Mesenchymal stem cell (in vitro differentiated cells and primary cell): Measurements from ENCODE around the gene AGPAT2.
A peak's percentile ranks its signal among the peaks of the same experiment; 100 is the strongest.

Experiments used
- DNase-seq: peaks from one replicate; pipeline ENCODE4 v3.0.0-alpha.2; 2013
- H2AFZ ChIP-seq: one replicate; pipeline ENCODE4 v1.6.1; 2013; ENCODE audit warnings: low read depth, mild to moderate bottlenecking, control low read depth, inconsistent platforms, low read length, moderate library complexity
- H2AK5ac ChIP-seq: 2 replicates; pipeline ENCODE4 v1.6.1; 2013; ENCODE audit warnings: low read length, moderate library complexity, mild to moderate bottlenecking, inconsistent platforms; ENCODE audit not compliant: severe bottlenecking
- H2BK120ac ChIP-seq: one replicate; pipeline ENCODE4 v1.6.1; 2013; ENCODE audit warnings: low read depth, mild to moderate bottlenecking, inconsistent platforms, low read length, moderate library complexity
- H2BK12ac ChIP-seq, 2 experiments: one replicate each; pipeline ENCODE4 v1.6.1; 2013; ENCODE audit warnings: inconsistent platforms in 2 of 2, low read length in 2 of 2, mild to moderate bottlenecking in 2 of 2, moderate library complexity in 2 of 2, control low read depth in 1 of 2
- H2BK15ac ChIP-seq: one replicate; pipeline ENCODE4 v1.6.1; 2013; ENCODE audit warnings: mild to moderate bottlenecking, low read depth, inconsistent platforms; ENCODE audit not compliant: poor library complexity, severe bottlenecking
- H2BK5ac ChIP-seq: 2 replicates; pipeline ENCODE4 v1.6.1; 2013; ENCODE audit warnings: low read depth, mild to moderate bottlenecking, low read length, control low read depth, inconsistent platforms; ENCODE audit not compliant: poor library complexity, severe bottlenecking
- H3K14ac ChIP-seq, 2 experiments: one replicate each; pipeline ENCODE4 v1.6.1; 2013; ENCODE audit warnings: inconsistent platforms in 2 of 2, low read length in 2 of 2, control low read depth in 1 of 2, mild to moderate bottlenecking in 1 of 2, moderate library complexity in 1 of 2
- H3K18ac ChIP-seq, 2 experiments: one replicate each; pipeline ENCODE4 v1.6.1; 2013; ENCODE audit warnings: inconsistent platforms in 2 of 2, low read length in 2 of 2, control low read depth in 1 of 2, low read depth in 1 of 2, mild to moderate bottlenecking in 1 of 2
- H3K23ac ChIP-seq, 2 experiments: one replicate each; pipeline ENCODE4 v1.6.1; 2013; ENCODE audit warnings: inconsistent platforms in 2 of 2, low read length in 2 of 2, mild to moderate bottlenecking in 2 of 2, moderate library complexity in 2 of 2, control low read depth in 1 of 2
- H3K27ac ChIP-seq: 2 replicates; pipeline ENCODE4 v1.5.1; 2013; ENCODE audit warnings: mild to moderate bottlenecking, moderate library complexity, low read length, control low read depth, inconsistent platforms; ENCODE audit not compliant: poor library complexity, severe bottlenecking
- H3K27me3 ChIP-seq, 2 experiments: 2 replicates each; pipeline versions ENCODE4 v1.6.1 to v1.7.0; 2013; ENCODE audit warnings: low read length in 2 of 2, mild to moderate bottlenecking in 2 of 2, moderate library complexity in 2 of 2, control low read depth in 1 of 2, inconsistent platforms in 1 of 2; ENCODE audit not compliant: control insufficient read depth in 1 of 2, insufficient read depth in 1 of 2
- H3K36me3 ChIP-seq, 2 experiments: 2 replicates each; pipeline versions ENCODE4 v1.6.1 to v1.7.0; 2013; ENCODE audit warnings: low read length in 2 of 2, control low read depth in 1 of 2, inconsistent platforms in 1 of 2, low read depth in 1 of 2, mild to moderate bottlenecking in 1 of 2; ENCODE audit not compliant: insufficient read depth in 2 of 2, control insufficient read depth in 1 of 2
- H3K4ac ChIP-seq, 2 experiments: one replicate each; pipeline ENCODE4 v1.6.1; 2013; ENCODE audit warnings: inconsistent platforms in 2 of 2, low read length in 2 of 2, mild to moderate bottlenecking in 2 of 2, moderate library complexity in 2 of 2, control low read depth in 1 of 2, low read depth in 1 of 2
- H3K4me1 ChIP-seq: 2 replicates; pipeline ENCODE4 v1.6.1; 2013; ENCODE audit warnings: low read depth, low read length, control low read depth; ENCODE audit not compliant: control insufficient read depth, insufficient read depth
- H3K4me2 ChIP-seq: 2 replicates; pipeline ENCODE4 v1.6.1; 2013; ENCODE audit warnings: low read length, mild to moderate bottlenecking, inconsistent platforms; ENCODE audit not compliant: poor library complexity, severe bottlenecking
- H3K4me3 ChIP-seq, 2 experiments: 2 replicates each; pipeline versions ENCODE4 v1.5.1 to v1.7.0; 2013; ENCODE audit warnings: low read length in 2 of 2, mild to moderate bottlenecking in 2 of 2, control low read depth in 1 of 2, low read depth in 1 of 2; ENCODE audit not compliant: insufficient read depth in 1 of 2
- H3K79me1 ChIP-seq: replicated peaks from 2 replicates; pipeline ENCODE4 v1.6.1; 2013; ENCODE audit warnings: mild to moderate bottlenecking, control low read depth, low read length, inconsistent platforms; ENCODE audit not compliant: poor library complexity, severe bottlenecking
- H3K9ac ChIP-seq: 2 replicates; pipeline ENCODE4 v1.7.0; 2013; ENCODE audit warnings: mild to moderate bottlenecking, low read length, moderate library complexity
- H3K9me3 ChIP-seq: 2 replicates; pipeline ENCODE4 v1.7.0; 2013; ENCODE audit warnings: mild to moderate bottlenecking, low read length; ENCODE audit not compliant: control insufficient read depth
- H4K8ac ChIP-seq: one replicate; pipeline ENCODE4 v1.6.1; 2013; ENCODE audit warnings: inconsistent platforms, mild to moderate bottlenecking, low read length, moderate library complexity
- H4K91ac ChIP-seq: one replicate; pipeline ENCODE4 v1.6.1; 2013; ENCODE audit warnings: mild to moderate bottlenecking, low read length, inconsistent platforms
- WGBS: methylation state at CpG from one replicate; pipeline ENCODE4 v1.1.7; 2013; ENCODE audit warnings: mixed read lengths; 5-methylcytosine and 5-hydroxymethylcytosine counted together

The AGPAT2 gene

DNA sequence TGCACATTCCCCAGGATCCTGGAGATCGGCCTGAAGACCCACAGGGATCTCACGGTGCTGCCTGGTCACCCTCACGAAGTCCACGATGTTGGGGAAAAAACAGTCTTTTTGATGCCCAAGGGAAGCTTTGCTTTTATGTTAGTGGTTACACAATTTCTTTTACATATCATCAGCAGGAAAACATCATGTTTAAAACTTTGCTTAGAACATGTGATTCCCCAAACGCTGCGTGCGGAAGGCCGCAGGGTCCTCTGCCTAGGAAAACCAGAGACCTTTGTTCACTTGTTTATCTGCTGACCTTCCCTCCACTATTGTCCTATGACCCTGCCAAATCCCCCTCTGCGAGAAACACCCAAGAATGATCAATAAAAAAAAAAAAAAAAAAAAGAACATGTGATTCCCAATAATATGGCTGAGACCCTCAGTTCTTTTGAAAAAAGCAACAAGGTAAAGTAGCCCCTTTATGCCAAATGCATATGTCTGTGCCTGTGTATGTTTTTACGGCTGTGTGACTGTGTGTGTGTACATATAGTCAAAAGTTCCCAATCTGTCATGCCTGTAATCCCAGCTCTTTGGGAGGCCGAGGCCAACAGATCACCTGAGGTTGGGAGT, 11.5 kb upstream of the AGPAT2 start:
- Histone ChIP-seq H3K4me1 (peaks cover 32% of the 10 kb centered on the region), H2BK15ac (no peak overlapping the region), H3K23ac (no peak overlapping the region), H3K18ac (no peak overlapping the region), H2AK5ac (no peak overlapping the region), H3K36me3 (no peaks in the 10 kb centered on the region), H3K9ac (no peak overlapping the region), H2BK12ac (no peak overlapping the region), H3K4me2 (no peak overlapping the region), H3K4me3 (no peak overlapping the region), H2BK120ac (no peak overlapping the region), H3K79me1 (no peaks in the 10 kb centered on the region), H3K27me3 (peaks cover 16 to 68% of the 10 kb centered on the region in 2 experiments), H3K14ac (no peak overlapping the region), H3K9me3 (no peaks in the 10 kb centered on the region), H2AFZ (no peak overlapping the region), H3K4ac (no peak overlapping the region), H4K8ac (no peak overlapping the region), H2BK5ac (no peak overlapping the region), H3K27ac (no peak overlapping the region), H4K91ac (no peak overlapping the region)
- no peak for DNase-seq
- 94% methylated on average over 9 of the region's 11 CpGs for WGBS

DNA sequence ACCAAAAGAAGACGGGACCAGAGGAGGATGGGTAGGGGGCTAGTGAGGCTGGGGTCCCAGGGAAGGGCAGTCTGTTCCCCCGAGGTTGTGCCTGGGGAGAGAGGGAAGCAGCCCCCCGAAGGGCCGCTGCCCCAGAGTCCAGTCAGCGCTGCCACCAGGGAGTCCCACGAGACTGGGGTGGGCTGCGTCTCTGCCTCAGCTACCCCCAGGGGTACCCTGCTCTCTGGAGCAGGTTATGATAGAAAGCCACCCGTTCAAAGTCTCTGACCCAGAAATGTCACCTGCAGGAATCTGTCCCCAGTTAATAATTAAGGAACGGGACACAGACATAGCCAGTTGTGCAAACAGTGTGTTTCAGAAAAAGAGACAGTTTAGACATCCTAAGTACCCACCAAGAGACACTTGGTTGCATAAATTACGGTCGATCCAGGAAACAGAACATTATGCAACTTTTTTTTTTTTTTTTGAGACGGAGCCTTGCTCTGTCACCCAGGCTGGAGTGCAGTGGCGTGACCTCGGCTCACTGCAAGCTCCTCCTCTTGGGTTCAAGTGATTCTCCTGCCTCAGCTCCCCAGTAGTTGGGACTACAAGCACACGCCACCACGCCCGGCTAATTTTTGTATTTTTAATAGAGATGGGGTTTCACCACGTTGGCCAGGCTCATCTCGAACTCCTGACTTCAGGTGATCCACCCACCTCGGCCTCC, 10.7 kb upstream of the AGPAT2 start:
- no peaks in the 10 kb centered on the region for H3K9me3 ChIP-seq
- H3K4me3 ChIP-seq: no peak overlapping the region
- 68% methylated on average over 20 of the region's 20 CpGs for WGBS
- H2BK15ac ChIP-seq: no peak overlapping the region
- DNase-seq: peak; percentile 45
- H2AFZ ChIP-seq: no peak overlapping the region
- H3K79me1 ChIP-seq: no peaks in the 10 kb centered on the region
- H3K27ac ChIP-seq: no peak overlapping the region
- no peak overlapping the region for H4K8ac ChIP-seq
- no peak overlapping the region for H3K4me2 ChIP-seq
- no peak overlapping the region for H2BK120ac ChIP-seq
- H4K91ac ChIP-seq: no peak overlapping the region
- H3K27me3 ChIP-seq: peaks cover 16 to 68% of the 10 kb centered on the region in 2 experiments
- no peak overlapping the region for H3K9ac ChIP-seq
- H2BK5ac ChIP-seq: no peak overlapping the region
- H3K4ac ChIP-seq: no peak overlapping the region
- H3K36me3 ChIP-seq: no peaks in the 10 kb centered on the region
- H3K14ac ChIP-seq: no peak overlapping the region
- H3K4me1 ChIP-seq: peaks cover 38% of the 10 kb centered on the region
- no peak overlapping the region for H2BK12ac ChIP-seq
- peak overlapping the region in 1 of 2 experiments; percentile 4 for H3K18ac ChIP-seq
- H2AK5ac ChIP-seq: no peak overlapping the region
- no peak overlapping the region for H3K23ac ChIP-seq

DNA sequence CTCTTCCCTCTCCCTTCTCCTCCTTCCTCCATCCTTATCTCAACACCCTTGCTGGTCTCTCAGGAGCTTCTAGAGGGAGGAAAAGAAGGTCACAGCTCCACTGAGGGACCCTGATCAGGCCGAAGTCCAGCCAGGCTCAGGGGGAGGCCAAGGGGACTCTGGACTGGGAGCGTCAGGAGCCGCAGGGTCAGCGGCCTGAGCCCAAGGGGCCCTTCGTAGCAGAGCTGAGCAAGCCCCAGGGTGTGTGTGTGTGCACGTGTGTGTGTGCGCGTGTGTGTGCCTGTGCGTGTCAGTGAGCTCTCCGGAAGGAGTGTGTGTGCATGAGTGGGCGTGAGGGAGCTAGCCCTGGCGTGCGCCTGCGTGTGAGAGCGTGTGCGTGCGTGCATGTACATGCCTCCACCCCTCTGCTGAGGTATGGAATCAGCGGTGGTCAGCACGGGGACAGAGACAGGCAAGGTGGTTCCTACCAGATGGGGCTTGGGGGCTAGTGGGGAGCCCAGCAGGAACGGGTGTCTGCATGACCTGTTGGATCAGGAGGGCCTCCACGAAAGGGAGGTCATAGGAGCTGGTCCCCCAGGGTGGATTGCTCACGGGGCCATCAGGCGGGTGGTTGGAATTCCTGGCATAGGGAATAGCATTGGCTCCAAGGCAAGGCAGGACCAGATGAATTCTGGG, 10.0 kb upstream of the AGPAT2 start:
- no peak overlapping the region for H2BK12ac ChIP-seq
- H3K4me1 ChIP-seq: peaks cover 38% of the 10 kb centered on the region

DNA sequence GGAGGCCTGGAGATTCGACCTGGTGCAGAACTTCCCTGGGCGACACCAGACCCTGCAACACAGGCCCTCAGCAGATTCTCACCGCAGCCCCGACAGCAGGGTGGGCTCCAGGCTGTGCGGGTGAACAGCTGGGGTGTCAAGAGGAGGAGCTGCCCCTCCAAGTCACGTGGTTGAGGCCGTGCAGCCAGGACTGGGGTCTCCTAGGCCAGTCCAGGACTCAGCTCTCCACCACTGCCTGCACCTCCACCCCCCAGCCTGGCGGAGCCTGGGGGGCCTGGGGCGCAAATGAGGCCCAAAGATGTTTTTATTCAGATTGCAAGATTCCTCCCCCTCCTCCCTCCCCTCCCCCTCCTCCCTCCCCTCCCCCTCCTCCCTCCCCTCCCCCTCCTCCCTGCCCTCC, 9.2 kb upstream of the AGPAT2 start:
- peaks cover 38% of the 10 kb centered on the region for H3K4me1 ChIP-seq
- no peak overlapping the region for H3K23ac ChIP-seq
- H2BK120ac ChIP-seq: no peak overlapping the region
- no peak overlapping the region for H3K27ac ChIP-seq
- no peak overlapping the region for H2BK5ac ChIP-seq
- H2BK12ac ChIP-seq: no peak overlapping the region
- H3K4me2 ChIP-seq: no peak overlapping the region
- WGBS: 87% methylated on average over 7 of the region's 9 CpGs
- no peak overlapping the region for H4K8ac ChIP-seq
- H3K36me3 ChIP-seq: no peaks in the 10 kb centered on the region
- no peak overlapping the region for H3K4me3 ChIP-seq
- H2AK5ac ChIP-seq: no peak overlapping the region
- H2AFZ ChIP-seq: no peak overlapping the region
- H3K4ac ChIP-seq: no peak overlapping the region
- DNase-seq: no peak
- no peak overlapping the region for H3K18ac ChIP-seq
- H4K91ac ChIP-seq: no peak overlapping the region
- H2BK15ac ChIP-seq: no peak overlapping the region
- no peak overlapping the region for H3K14ac ChIP-seq
- H3K27me3 ChIP-seq: peaks cover 12 to 67% of the 10 kb centered on the region in 2 experiments
- no peak overlapping the region for H3K9ac ChIP-seq
- no peaks in the 10 kb centered on the region for H3K9me3 ChIP-seq
- H3K79me1 ChIP-seq: no peaks in the 10 kb centered on the region

More for the DNA sequence above, 10.0 kb upstream of the AGPAT2 start:
- H3K27ac ChIP-seq: no peak overlapping the region
- DNase-seq: no peak
- WGBS: 84% methylated on average over 23 of the region's 23 CpGs
- no peak overlapping the region for H2BK5ac ChIP-seq
- H4K8ac ChIP-seq: no peak overlapping the region
- H4K91ac ChIP-seq: peak overlapping the region; percentile 9
- H3K4me2 ChIP-seq: no peak overlapping the region
- H2AFZ ChIP-seq: no peak overlapping the region
- H2BK120ac ChIP-seq: no peak overlapping the region
- no peaks in the 10 kb centered on the region for H3K9me3 ChIP-seq
- no peak overlapping the region for H2BK15ac ChIP-seq
- no peak overlapping the region for H3K23ac ChIP-seq
- no peaks in the 10 kb centered on the region for H3K36me3 ChIP-seq
- no peak overlapping the region for H3K4me3 ChIP-seq
- no peak overlapping the region for H3K4ac ChIP-seq
- peak overlapping the region in 1 of 2 experiments; percentile 4 for H3K18ac ChIP-seq
- no peaks in the 10 kb centered on the region for H3K79me1 ChIP-seq
- peaks cover 16 to 72% of the 10 kb centered on the region in 2 experiments for H3K27me3 ChIP-seq
- no peak overlapping the region for H3K14ac ChIP-seq
- no peak overlapping the region for H2AK5ac ChIP-seq
- H3K9ac ChIP-seq: no peak overlapping the region
